Measurements from ENCODE around the gene FBRSL1. TPM values are rescaled to one million over a fixed set of nuclear protein-coding genes. Genes with fewer than 3 reads are reported as not detected.
"Not testable (repeated sequence)": the region's sequence is repeated elsewhere in the genome, so short reads cannot be mapped to it uniquely, and the experiment has no call there.

Gene FBRSL1
- total and polyA plus RNA-seq, 5 donors = 36.4 to 65.0 (median 53.9) TPM

DNA sequence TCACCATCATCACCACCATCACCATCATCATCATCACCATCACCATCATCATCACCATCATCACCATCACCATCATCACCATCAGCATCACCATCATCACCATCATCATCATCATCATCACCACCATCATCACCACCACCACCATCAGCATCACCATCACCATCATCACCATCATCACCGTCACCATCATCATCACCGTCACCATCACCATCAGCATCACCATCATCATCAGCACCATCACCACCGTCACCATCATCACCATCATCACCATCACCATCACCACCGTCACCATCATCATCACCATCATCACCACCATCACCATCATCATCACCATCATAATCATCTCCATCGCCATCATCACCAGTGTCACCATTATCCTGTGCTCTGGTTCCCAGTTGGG, 25.6 kb upstream of the FBRSL1 start:
- WGBS = 84% methylated on average over 5 of the region's 5 CpGs
- ATAC-seq; H3K27ac ChIP-seq (ENCODE audit: low read length); DNase-seq; H3K4me3 ChIP-seq (ENCODE audit: low read length); H3K4me1 ChIP-seq (ENCODE audit: control insufficient read depth, insufficient read depth, low read length); H3K27me3 ChIP-seq (ENCODE audit: control insufficient read depth, insufficient read depth); H3K9me3 ChIP-seq (ENCODE audit: control insufficient read depth, low read length); intact Hi-C loops (cut with DNase I): not testable (repeated sequence)

DNA sequence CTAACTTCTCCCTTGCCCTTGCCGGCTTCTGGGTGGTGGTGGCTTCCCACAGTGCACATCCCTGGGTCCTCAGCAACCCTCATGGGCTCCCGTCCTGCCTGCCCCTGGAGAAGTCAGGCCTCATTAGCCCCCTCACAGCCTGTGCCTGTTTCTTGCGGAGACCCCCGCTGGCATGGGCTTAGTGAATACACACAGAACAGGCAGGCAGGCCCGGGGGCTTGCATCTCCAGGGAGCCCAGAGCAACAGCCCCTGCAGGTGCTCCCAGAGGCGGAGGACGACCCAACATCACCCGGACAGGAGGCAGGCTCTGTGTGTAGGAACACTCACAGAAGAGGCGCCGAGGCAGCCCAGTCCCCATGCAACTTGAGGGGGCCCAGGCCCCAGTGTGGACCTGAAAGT, 25.1 kb upstream of the FBRSL1 start:
- H3K4me1 ChIP-seq (ENCODE audit: control insufficient read depth, insufficient read depth, low read length) = no peaks in the 10 kb centered on the region
- ATAC-seq = no peak
- H3K27me3 ChIP-seq (ENCODE audit: control insufficient read depth, insufficient read depth) = no peaks in the 10 kb centered on the region
- 89% methylated on average over 10 of the region's 10 CpGs for WGBS
- H3K27ac ChIP-seq (ENCODE audit: low read length) = no peak overlapping the region
- H3K4me3 ChIP-seq (ENCODE audit: low read length) = no peak overlapping the region
- peak; percentile 8 to 41 (median 16) for DNase-seq
- intact Hi-C loops (cut with DNase I) = no loop called here
- no peaks in the 10 kb centered on the region for H3K9me3 ChIP-seq (ENCODE audit: control insufficient read depth, low read length)

DNA sequence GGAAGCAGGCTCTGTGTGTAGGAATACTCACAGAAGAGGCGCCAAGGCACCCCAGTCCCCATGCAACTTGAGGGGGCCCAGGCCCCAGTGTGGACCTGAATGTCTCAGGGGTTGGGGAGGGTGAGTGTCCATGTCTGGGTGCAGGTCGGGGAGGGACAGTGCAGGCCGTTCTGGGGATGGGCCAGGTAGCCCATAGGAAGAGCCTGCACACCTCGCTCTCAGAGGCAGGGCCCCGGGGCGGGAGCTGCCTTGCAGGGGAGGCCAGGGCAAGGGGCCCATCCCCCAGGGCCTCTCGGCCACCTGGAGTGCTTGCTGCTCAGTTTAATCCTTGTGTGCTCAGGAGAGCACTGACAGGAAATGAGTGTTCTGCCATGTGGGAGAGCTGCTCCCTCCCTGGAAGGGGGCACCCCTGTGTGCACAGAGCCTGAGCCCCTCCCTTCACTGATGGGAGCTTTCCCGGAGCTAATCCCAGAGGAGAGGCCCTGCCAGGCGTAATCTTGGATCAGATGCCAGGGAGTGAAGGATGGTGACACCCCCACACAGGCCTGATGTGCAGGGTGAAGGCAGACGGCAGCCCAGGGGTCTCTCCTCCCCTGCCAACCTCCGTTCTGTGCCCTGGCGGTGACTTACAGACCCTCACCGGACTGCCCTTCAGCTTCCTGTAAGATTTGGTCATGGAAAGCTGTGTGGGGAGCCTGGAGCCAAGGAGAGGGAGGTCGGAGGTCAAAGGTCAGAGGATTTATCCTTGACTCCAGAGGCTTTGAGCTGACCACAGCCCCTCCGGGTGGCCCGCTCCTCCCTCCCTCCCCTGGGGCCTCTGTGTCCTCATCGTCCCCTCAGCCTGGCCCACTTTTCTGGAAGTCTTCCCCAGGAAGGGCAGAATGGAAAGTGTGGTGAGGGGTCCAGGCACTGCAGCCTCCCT, 24.4 kb upstream of the FBRSL1 start:
- H3K4me3 ChIP-seq (ENCODE audit: low read length) = no peak overlapping the region
- H3K9me3 ChIP-seq (ENCODE audit: control insufficient read depth, low read length) = no peaks in the 10 kb centered on the region
- H3K27ac ChIP-seq (ENCODE audit: low read length) = no peak overlapping the region
- DNase-seq (peak; percentile 3 to 37 (median 18)), ATAC-seq (peak in 1 of 2 donors; percentile 20)
- intact Hi-C loops (cut with DNase I) = no loop called here
- H3K4me1 ChIP-seq (ENCODE audit: control insufficient read depth, insufficient read depth, low read length) = no peaks in the 10 kb centered on the region
- WGBS = 59% methylated on average over 17 of the region's 17 CpGs
- no peaks in the 10 kb centered on the region for H3K27me3 ChIP-seq (ENCODE audit: control insufficient read depth, insufficient read depth)

DNA sequence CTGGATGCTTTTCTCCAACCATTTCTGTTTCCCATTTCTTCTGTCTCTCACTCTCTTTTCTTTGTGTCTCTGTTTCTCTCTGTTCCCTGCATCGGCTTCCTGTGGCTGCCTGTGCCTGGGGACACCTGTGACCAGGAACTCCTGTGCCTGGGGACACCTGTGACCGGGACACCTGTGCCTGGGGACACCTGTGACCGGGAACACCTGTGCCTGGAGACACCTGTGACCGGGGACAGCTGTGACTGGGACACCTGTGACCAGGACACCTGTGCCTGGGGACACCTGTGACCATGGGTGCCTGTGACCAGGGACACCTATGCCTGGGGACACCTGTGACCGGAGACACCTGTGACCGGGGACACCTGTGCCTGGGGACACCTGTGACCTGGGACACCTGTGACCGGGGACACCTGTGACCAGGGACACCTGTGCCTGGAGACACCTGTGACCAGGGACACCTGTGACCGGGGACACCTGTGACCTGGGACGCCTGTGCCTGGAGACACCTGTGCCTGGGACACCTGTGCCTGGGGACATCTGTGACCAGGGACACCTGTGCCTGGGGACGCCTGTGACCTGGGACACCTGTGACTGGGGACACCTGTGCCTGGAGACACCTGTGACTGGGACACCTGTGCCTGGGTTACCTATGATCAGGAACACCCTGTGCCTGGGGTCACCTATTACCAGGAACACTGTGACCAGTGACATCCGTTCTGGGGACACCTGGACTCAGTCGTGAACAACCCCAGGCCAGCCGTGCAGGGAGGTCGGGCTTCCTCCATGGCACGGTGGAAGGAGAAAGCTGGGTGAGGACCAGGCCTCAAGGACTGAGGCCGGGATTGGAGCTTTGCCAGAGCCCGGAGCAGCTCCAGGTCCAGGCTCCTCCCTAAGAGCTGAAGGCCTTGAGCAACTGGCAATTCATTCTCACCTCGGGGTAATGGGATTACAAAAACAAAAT, 23.4 kb upstream of the FBRSL1 start:
- ATAC-seq (no peak), DNase-seq (peak; percentile 10 to 49 (median 35))
- Histone ChIP-seq H3K27ac (ENCODE audit: low read length) (no peak overlapping the region), H3K4me3 (ENCODE audit: low read length) (no peak overlapping the region), H3K4me1 (ENCODE audit: control insufficient read depth, insufficient read depth, low read length) (no peaks in the 10 kb centered on the region), H3K9me3 (ENCODE audit: control insufficient read depth, low read length) (no peaks in the 10 kb centered on the region), H3K27me3 (ENCODE audit: control insufficient read depth, insufficient read depth) (no peaks in the 10 kb centered on the region)
- intact Hi-C loops (cut with DNase I) = no loop called here
- WGBS = 74% methylated on average over 18 of the region's 18 CpGs

DNA sequence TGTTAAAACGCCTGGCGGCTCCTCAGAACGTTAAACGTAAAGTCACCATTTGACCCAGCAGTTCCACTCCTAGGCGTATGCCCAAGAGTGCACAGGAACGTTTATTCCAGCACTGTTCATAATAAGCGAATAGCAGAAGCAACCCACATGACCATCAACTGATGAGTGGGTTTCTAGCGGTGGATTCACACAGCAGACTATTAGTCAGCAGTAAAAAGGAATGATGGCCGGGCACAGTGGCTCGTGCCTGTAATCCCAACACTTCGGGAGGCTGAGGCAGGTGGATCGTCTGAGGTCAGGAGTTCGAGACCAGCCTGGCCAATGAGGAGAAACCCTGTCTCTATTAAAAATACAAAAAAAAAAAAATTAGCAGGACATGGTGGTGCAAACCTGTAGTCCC, 22.4 kb upstream of the FBRSL1 start:
- intact Hi-C loops (cut with DNase I) = no loop called here
- ATAC-seq (no peak), DNase-seq (peak in 2 of 3 donors; percentile 1 to 2)
- 79% methylated on average over 13 of the region's 13 CpGs for WGBS
- Histone ChIP-seq H3K27ac (ENCODE audit: low read length) (no peak overlapping the region), H3K4me3 (ENCODE audit: low read length) (no peak overlapping the region), H3K27me3 (ENCODE audit: control insufficient read depth, insufficient read depth) (no peaks in the 10 kb centered on the region), H3K4me1 (ENCODE audit: control insufficient read depth, insufficient read depth, low read length) (no peaks in the 10 kb centered on the region), H3K9me3 (ENCODE audit: control insufficient read depth, low read length) (no peaks in the 10 kb centered on the region)

DNA sequence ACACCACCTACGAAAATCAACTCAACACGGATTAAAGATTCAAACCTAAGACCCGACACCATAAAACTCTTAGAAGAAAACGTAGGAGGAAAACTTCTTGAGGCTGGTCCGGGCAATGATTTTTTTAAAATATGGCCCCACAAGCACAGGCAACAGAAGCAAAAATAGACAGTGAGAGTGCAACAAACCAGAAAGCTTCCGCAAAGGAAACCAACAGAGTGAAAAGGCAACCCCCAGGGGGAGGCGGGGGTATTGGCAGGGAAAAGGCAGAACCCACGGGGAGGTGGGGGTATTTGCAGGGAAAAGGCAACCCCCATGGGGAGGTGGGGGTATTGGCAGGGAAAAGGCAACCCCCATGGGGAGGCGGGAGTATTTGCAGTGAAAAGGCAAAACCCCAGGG, 20.5 kb upstream of the FBRSL1 start:
- Histone ChIP-seq H3K27ac (ENCODE audit: low read length) (no peak overlapping the region), H3K4me1 (ENCODE audit: control insufficient read depth, insufficient read depth, low read length) (no peaks in the 10 kb centered on the region), H3K9me3 (ENCODE audit: control insufficient read depth, low read length) (no peaks in the 10 kb centered on the region), H3K27me3 (ENCODE audit: control insufficient read depth, insufficient read depth) (no peaks in the 10 kb centered on the region), H3K4me3 (ENCODE audit: low read length) (no peak overlapping the region)
- WGBS = 16% methylated on average over 9 of the region's 9 CpGs
- DNase-seq = peak in 1 of 3 donors; percentile 6
- no peak for ATAC-seq
- intact Hi-C loops (cut with DNase I) = no loop called here

DNA sequence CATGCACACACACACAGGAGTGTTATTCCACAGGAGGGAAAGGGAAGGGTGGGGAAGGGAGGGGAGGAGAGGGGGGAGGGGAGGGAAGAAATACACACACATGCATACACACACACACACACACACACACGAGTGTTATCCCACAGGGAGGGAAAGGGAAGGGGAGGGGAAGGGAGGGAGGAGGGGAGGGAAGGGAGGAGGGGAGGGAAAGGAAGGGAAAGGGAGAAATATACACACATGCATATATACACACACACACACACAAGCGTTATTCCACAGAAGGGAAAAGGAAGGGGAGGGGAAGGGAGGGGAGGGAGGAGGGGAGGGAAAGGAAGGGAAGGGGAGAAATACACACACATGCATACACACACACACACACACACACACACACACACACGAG, 19.6 kb upstream of the FBRSL1 start:
- H3K4me3 ChIP-seq (ENCODE audit: low read length) = no peak overlapping the region
- H3K27ac ChIP-seq (ENCODE audit: low read length) = no peak overlapping the region
- no peaks in the 10 kb centered on the region for H3K27me3 ChIP-seq (ENCODE audit: control insufficient read depth, insufficient read depth)
- H3K9me3 ChIP-seq (ENCODE audit: control insufficient read depth, low read length) = no peaks in the 10 kb centered on the region
- WGBS = 10% methylated on average over 2 of the region's 3 CpGs
- no peak for DNase-seq
- ATAC-seq = no peak
- intact Hi-C loops (cut with DNase I) = no loop called here
- H3K4me1 ChIP-seq (ENCODE audit: control insufficient read depth, insufficient read depth, low read length) = no peaks in the 10 kb centered on the region

DNA sequence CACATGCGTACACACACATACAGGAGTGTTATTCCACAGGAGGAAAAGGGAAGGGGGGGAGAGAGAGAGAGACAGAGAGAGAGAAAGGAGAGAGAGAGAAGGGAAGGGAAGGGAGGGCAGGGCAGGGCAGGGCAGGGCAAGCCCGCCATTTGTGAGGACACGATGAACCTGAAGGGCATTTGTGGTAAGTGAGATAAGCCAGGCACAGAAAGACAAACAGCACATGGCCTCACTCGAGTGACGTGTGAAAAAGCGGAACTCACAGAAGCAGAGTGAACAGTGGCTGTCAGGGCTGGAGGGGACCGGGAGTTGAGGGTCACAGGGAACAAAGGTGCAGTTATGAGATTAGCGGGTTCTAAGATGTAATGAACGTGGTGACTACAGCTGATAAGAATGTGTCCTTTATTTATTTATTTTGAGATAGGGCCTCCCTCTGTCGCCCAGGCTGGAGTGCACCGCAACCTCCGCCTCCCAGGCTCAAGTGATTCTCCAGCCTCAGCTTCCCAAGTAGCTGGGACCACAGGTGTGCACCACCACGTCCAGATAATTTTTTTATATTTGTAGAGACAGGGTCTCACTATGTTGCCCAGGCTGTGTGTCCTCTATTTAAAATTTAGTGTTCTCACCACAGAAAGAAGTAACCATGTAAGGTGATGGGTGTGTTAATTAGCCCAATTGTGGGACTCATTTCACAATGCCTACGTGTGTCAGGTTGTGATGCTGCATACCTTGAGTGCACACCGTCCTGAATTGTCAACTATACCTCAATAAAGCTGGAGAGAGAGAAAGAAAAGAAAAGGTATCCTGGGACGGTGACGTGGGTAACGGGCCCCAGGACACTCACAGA, 18.7 kb upstream of the FBRSL1 start:
- intact Hi-C loops (cut with DNase I) = no loop called here
- Histone ChIP-seq H3K27ac (ENCODE audit: low read length) (no peak overlapping the region), H3K4me1 (ENCODE audit: control insufficient read depth, insufficient read depth, low read length) (no peaks in the 10 kb centered on the region), H3K27me3 (ENCODE audit: control insufficient read depth, insufficient read depth) (no peaks in the 10 kb centered on the region), H3K9me3 (ENCODE audit: control insufficient read depth, low read length) (no peaks in the 10 kb centered on the region), H3K4me3 (ENCODE audit: low read length) (no peak overlapping the region)
- WGBS = 50% methylated on average over 18 of the region's 18 CpGs
- DNase-seq (peak; percentile 9 to 27 (median 17)), ATAC-seq (peak; percentile 36 to 64)

DNA sequence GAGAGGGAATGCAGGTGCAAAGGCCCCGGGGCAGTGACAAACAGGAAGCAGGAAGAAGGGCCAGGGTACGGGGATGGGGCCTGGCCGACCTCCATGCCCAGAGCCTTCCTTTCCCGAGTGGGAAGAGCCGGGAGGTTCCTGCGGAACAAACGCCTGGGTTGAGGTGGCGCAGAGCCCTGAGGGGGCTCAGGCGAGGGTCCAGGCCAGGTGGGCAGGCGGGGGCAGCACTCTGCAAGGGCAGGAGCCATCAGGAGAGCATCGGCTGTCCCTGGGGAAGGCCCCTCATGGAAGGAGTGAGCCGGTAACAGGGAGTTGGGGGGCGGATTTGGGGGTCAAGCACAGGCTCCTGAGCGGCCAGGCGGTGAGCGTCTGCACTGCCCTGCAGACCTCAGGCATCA, 18.1 kb upstream of the FBRSL1 start:
- Histone ChIP-seq H3K9me3 (ENCODE audit: control insufficient read depth, low read length) (no peaks in the 10 kb centered on the region), H3K4me3 (ENCODE audit: low read length) (no peak overlapping the region), H3K4me1 (ENCODE audit: control insufficient read depth, insufficient read depth, low read length) (no peaks in the 10 kb centered on the region), H3K27me3 (ENCODE audit: control insufficient read depth, insufficient read depth) (no peaks in the 10 kb centered on the region), H3K27ac (ENCODE audit: low read length) (no peak overlapping the region)
- intact Hi-C loops (cut with DNase I) = no loop called here
- WGBS = 85% methylated on average over 16 of the region's 16 CpGs
- ATAC-seq (no peak), DNase-seq (peak; percentile 7 to 44 (median 43))

DNA sequence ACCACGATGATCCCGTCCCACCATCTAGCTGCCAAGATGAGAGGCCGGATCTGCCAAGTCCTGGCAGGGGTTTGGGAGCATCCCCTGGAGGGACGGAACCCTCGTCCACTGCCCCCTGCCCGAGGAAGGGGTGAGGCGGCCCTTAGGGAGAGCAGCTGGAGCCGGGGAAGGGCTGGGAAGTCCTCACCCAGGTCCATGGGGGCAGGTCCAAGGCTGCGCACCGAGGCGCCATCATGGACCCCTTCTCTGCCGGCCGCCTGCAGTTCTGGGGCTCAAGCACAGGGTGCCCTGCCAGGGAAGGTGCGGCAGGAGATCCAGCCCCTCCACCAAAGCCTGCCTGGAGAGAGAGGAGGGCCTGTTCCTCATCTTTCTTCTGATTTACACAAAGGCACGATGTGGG, 17.6 kb upstream of the FBRSL1 start:
- Histone ChIP-seq H3K4me3 (ENCODE audit: low read length) (no peak overlapping the region), H3K9me3 (ENCODE audit: control insufficient read depth, low read length) (no peaks in the 10 kb centered on the region), H3K4me1 (ENCODE audit: control insufficient read depth, insufficient read depth, low read length) (no peaks in the 10 kb centered on the region), H3K27me3 (ENCODE audit: control insufficient read depth, insufficient read depth) (no peaks in the 10 kb centered on the region), H3K27ac (ENCODE audit: low read length) (no peak overlapping the region)
- 85% methylated on average over 15 of the region's 15 CpGs for WGBS
- intact Hi-C loops (cut with DNase I) = no loop called here
- DNase-seq (peak; percentile 4 to 48 (median 37)), ATAC-seq (no peak)
